Adipocyte (in vitro differentiated cells): ENCODE data around the gene FMNL2.
"Not testable (repeated sequence)": the region's sequence is repeated elsewhere in the genome, so short reads cannot be mapped to it uniquely, and the experiment has no call there.

Experiments used
- DNase-seq: peaks from one replicate; pipeline ENCODE4 v3.0.0-alpha.2; 2015; ENCODE audit warnings: low read depth
- H3K27me3 ChIP-seq: replicated peaks from 2 replicates; pipeline ENCODE4 v1.7.0; 2013; ENCODE audit warnings: mild to moderate bottlenecking, low read length, moderate library complexity; ENCODE audit not compliant: control insufficient read depth, insufficient read depth
- H3K36me3 ChIP-seq: 2 replicates; pipeline ENCODE4 v1.7.0; 2013; ENCODE audit warnings: low read length, mild to moderate bottlenecking, moderate library complexity; ENCODE audit not compliant: control insufficient read depth, insufficient read depth, severe bottlenecking
- H3K4me1 ChIP-seq: 2 replicates; pipeline ENCODE4 v1.7.0; 2013; ENCODE audit warnings: mild to moderate bottlenecking, low read length, moderate library complexity; ENCODE audit not compliant: control insufficient read depth, insufficient read depth
- H3K4me3 ChIP-seq: 2 replicates; pipeline ENCODE4 v1.7.0; 2013; ENCODE audit warnings: mild to moderate bottlenecking, low read length, moderate library complexity
- H3K9ac ChIP-seq: 2 replicates; pipeline ENCODE4 v1.7.0; 2013; ENCODE audit warnings: mild to moderate bottlenecking, low read length, moderate library complexity
- H3K9me3 ChIP-seq: 2 replicates; pipeline ENCODE4 v1.7.0; 2013; ENCODE audit warnings: mild to moderate bottlenecking, low read length, moderate library complexity; ENCODE audit not compliant: control insufficient read depth

The FMNL2 gene

GRCh38 chr2:152380261-152381055 lies 45.5 kb downstream of the FMNL2 start:
- Histone ChIP-seq H3K36me3 (no peaks in the 10 kb centered on the region), H3K4me3 (no peak overlapping the region), H3K4me1 (no peaks in the 10 kb centered on the region), H3K9me3 (no peaks in the 10 kb centered on the region), H3K9ac (no peak overlapping the region), H3K27me3 (no peaks in the 10 kb centered on the region)
- DNase-seq, result no peak

- no peak overlapping the region for H3K4me3 ChIP-seq
- no peaks in the 10 kb centered on the region for H3K9me3 ChIP-seq
- DNase-seq, result peak; percentile 44
- H3K36me3 ChIP-seq, result no peaks in the 10 kb centered on the region
- H3K27me3 ChIP-seq, result no peaks in the 10 kb centered on the region
- H3K9ac ChIP-seq, result no peak overlapping the region
- no peaks in the 10 kb centered on the region for H3K4me1 ChIP-seq
Observed at GRCh38 chr2:152383702-152384101, 48.7 kb downstream of the FMNL2 start.

GRCh38 chr2:152384992-152385391 lies 50.0 kb downstream of the FMNL2 start:
- H3K36me3 ChIP-seq, result no peaks in the 10 kb centered on the region
- H3K9ac ChIP-seq, result no peak overlapping the region
- DNase-seq, result no peak
- H3K9me3 ChIP-seq, result no peaks in the 10 kb centered on the region
- H3K27me3 ChIP-seq, result no peaks in the 10 kb centered on the region
- H3K4me1 ChIP-seq, result peaks cover 4% of the 10 kb centered on the region
- H3K4me3 ChIP-seq, result no peak overlapping the region

- Histone ChIP-seq H3K4me3 (no peak overlapping the region), H3K36me3 (no peaks in the 10 kb centered on the region)
- no peak for DNase-seq
Observed at GRCh38 chr2:152385650-152386049, 50.7 kb downstream of the FMNL2 start.

GRCh38 chr2:152386266-152386665 lies 51.3 kb downstream of the FMNL2 start:
- DNase-seq, result no peak
- Histone ChIP-seq H3K27me3 (no peaks in the 10 kb centered on the region), H3K36me3 (no peaks in the 10 kb centered on the region), H3K9ac (no peak overlapping the region), H3K4me1 (peaks cover 4% of the 10 kb centered on the region), H3K9me3 (no peaks in the 10 kb centered on the region), H3K4me3 (no peak overlapping the region)

More at GRCh38 chr2:152385650-152386049, 50.7 kb downstream of the FMNL2 start:
- H3K27me3 ChIP-seq, result no peaks in the 10 kb centered on the region
- no peaks in the 10 kb centered on the region for H3K9me3 ChIP-seq
- H3K9ac ChIP-seq, result no peak overlapping the region
- H3K4me1 ChIP-seq, result peaks cover 4% of the 10 kb centered on the region

GRCh38 chr2:152387041-152387440 lies 52.1 kb downstream of the FMNL2 start:
- H3K4me3 ChIP-seq, result no peak overlapping the region
- no peaks in the 10 kb centered on the region for H3K36me3 ChIP-seq
- H3K9ac ChIP-seq, result no peak overlapping the region
- peaks cover 4% of the 10 kb centered on the region for H3K4me1 ChIP-seq
- DNase-seq, result no peak
- H3K27me3 ChIP-seq, result no peaks in the 10 kb centered on the region
- no peaks in the 10 kb centered on the region for H3K9me3 ChIP-seq

- not testable (repeated sequence) for H3K4me3 ChIP-seq, H3K27me3 ChIP-seq, H3K4me1 ChIP-seq, DNase-seq, H3K9ac ChIP-seq, H3K9me3 ChIP-seq, H3K36me3 ChIP-seq
Observed at GRCh38 chr2:152388269-152388668, 53.3 kb downstream of the FMNL2 start.

- H3K9ac ChIP-seq, result no peak overlapping the region
- H3K4me3 ChIP-seq, result no peak overlapping the region
- no peaks in the 10 kb centered on the region for H3K9me3 ChIP-seq
- DNase-seq, result no peak
- peaks cover 4% of the 10 kb centered on the region for H3K4me1 ChIP-seq
- no peaks in the 10 kb centered on the region for H3K36me3 ChIP-seq
- H3K27me3 ChIP-seq, result no peaks in the 10 kb centered on the region
Observed at GRCh38 chr2:152389483-152389882, 54.5 kb downstream of the FMNL2 start.

- Histone ChIP-seq H3K4me3 (no peak overlapping the region), H3K9ac (no peak overlapping the region), H3K9me3 (no peaks in the 10 kb centered on the region), H3K4me1 (peaks cover 15% of the 10 kb centered on the region), H3K27me3 (no peaks in the 10 kb centered on the region), H3K36me3 (no peaks in the 10 kb centered on the region)
- DNase-seq, result no peak
Observed at GRCh38 chr2:152390837-152391236, 55.9 kb downstream of the FMNL2 start.

GRCh38 chr2:152391318-152391717 lies 56.3 kb downstream of the FMNL2 start:
- Histone ChIP-seq H3K4me1 (peaks cover 18% of the 10 kb centered on the region), H3K36me3 (no peaks in the 10 kb centered on the region), H3K27me3 (no peaks in the 10 kb centered on the region), H3K4me3 (no peak overlapping the region), H3K9ac (no peak overlapping the region), H3K9me3 (no peaks in the 10 kb centered on the region)
- no peak for DNase-seq

GRCh38 chr2:152393377-152393776 lies 58.4 kb downstream of the FMNL2 start:
- no peak overlapping the region for H3K9ac ChIP-seq
- no peaks in the 10 kb centered on the region for H3K27me3 ChIP-seq
- H3K4me1 ChIP-seq, result peaks cover 29% of the 10 kb centered on the region
- no peaks in the 10 kb centered on the region for H3K9me3 ChIP-seq
- H3K4me3 ChIP-seq, result no peak overlapping the region
- H3K36me3 ChIP-seq, result no peaks in the 10 kb centered on the region
- no peak for DNase-seq

- Histone ChIP-seq H3K4me3 (no peak overlapping the region), H3K4me1 (peaks cover 25% of the 10 kb centered on the region), H3K27me3 (no peaks in the 10 kb centered on the region), H3K36me3 (no peaks in the 10 kb centered on the region), H3K9me3 (no peaks in the 10 kb centered on the region), H3K9ac (no peak overlapping the region)
- DNase-seq, result no peak
Observed at GRCh38 chr2:152394326-152394725, 59.4 kb downstream of the FMNL2 start.
